Measurements from ENCODE around the gene RIOK3.

GRCh38 chr18:23487738-23488570, 34.9 kb downstream of the RIOK3 start:
- TF ChIP-seq, protein P1, sequence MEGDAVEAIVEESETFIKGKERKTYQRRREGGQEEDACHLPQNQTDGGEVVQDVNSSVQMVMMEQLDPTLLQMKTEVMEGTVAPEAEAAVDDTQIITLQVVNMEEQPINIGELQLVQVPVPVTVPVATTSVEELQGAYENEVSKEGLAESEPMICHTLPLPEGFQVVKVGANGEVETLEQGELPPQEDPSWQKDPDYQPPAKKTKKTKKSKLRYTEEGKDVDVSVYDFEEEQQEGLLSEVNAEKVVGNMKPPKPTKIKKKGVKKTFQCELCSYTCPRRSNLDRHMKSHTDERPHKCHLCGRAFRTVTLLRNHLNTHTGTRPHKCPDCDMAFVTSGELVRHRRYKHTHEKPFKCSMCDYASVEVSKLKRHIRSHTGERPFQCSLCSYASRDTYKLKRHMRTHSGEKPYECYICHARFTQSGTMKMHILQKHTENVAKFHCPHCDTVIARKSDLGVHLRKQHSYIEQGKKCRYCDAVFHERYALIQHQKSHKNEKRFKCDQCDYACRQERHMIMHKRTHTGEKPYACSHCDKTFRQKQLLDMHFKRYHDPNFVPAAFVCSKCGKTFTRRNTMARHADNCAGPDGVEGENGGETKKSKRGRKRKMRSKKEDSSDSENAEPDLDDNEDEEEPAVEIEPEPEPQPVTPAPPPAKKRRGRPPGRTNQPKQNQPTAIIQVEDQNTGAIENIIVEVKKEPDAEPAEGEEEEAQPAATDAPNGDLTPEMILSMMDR (IDR thresholded peaks at IDR 0.05), result no peak
- no peak for TF ChIP-seq POLR2A (IDR thresholded peaks at IDR 0.05)

Data from ovary (tissue), 3 donors.